ENCODE data around the gene RGCC.

- TF ChIP-seq, protein P1, sequence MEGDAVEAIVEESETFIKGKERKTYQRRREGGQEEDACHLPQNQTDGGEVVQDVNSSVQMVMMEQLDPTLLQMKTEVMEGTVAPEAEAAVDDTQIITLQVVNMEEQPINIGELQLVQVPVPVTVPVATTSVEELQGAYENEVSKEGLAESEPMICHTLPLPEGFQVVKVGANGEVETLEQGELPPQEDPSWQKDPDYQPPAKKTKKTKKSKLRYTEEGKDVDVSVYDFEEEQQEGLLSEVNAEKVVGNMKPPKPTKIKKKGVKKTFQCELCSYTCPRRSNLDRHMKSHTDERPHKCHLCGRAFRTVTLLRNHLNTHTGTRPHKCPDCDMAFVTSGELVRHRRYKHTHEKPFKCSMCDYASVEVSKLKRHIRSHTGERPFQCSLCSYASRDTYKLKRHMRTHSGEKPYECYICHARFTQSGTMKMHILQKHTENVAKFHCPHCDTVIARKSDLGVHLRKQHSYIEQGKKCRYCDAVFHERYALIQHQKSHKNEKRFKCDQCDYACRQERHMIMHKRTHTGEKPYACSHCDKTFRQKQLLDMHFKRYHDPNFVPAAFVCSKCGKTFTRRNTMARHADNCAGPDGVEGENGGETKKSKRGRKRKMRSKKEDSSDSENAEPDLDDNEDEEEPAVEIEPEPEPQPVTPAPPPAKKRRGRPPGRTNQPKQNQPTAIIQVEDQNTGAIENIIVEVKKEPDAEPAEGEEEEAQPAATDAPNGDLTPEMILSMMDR (IDR thresholded peaks at IDR 0.05; ENCODE audit: extremely low read depth in 1 of 2, insufficient read depth in 1 of 2, low read depth in 1 of 2, low read length in 2 of 2), result no peak
- TF ChIP-seq POLR2AphosphoS5 (IDR thresholded peaks at IDR 0.05; ENCODE audit: insufficient read depth, low read depth, low read length), result no peak
Measured at GRCh38 chr13:41467425-41467945, 10.1 kb downstream of the RGCC start.
